Measurements from ENCODE around the gene SMS.

Gene SMS

GRCh38 chrX:21940356-21940829 lies at the start of gene SMS:
SMS (plus strand) TSS chrX:21940709; CDS start chrX:21940825, 116 bp downstream.
- in situ Hi-C loops (cut with MboI; ENCODE audit: low sequenced_read_pairs) = no loop called here

GRCh38 chrX:21905313-21905712 lies 35.2 kb upstream of the SMS start:
- in situ Hi-C loops (cut with MboI; ENCODE audit: low sequenced_read_pairs) = no loop called here

GRCh38 chrX:21905953-21906352 lies 34.6 kb upstream of the SMS start:
- in situ Hi-C loops (cut with MboI; ENCODE audit: low sequenced_read_pairs) = no loop called here

GRCh38 chrX:21907260-21907659 lies 33.2 kb upstream of the SMS start:
- in situ Hi-C loops (cut with MboI; ENCODE audit: low sequenced_read_pairs) = no loop called here

GRCh38 chrX:21911481-21911880 lies 29.0 kb upstream of the SMS start:
- in situ Hi-C loops (cut with MboI; ENCODE audit: low sequenced_read_pairs) = no loop called here

- in situ Hi-C loops (cut with MboI; ENCODE audit: low sequenced_read_pairs) = no loop called here
These were observed 28.3 kb upstream of the SMS start for GRCh38 chrX:21912220-21912619.

GRCh38 chrX:21912989-21913388 lies 27.5 kb upstream of the SMS start:
- in situ Hi-C loops (cut with MboI; ENCODE audit: low sequenced_read_pairs) = no loop called here

GRCh38 chrX:21926116-21926515 lies 14.4 kb upstream of the SMS start:
- in situ Hi-C loops (cut with MboI; ENCODE audit: low sequenced_read_pairs) = no loop called here

GRCh38 chrX:21926527-21927278 lies 13.8 kb upstream of the SMS start:
- in situ Hi-C loops (cut with MboI; ENCODE audit: low sequenced_read_pairs) = no loop called here

- in situ Hi-C loops (cut with MboI; ENCODE audit: low sequenced_read_pairs) = no loop called here
These were observed 11.3 kb upstream of the SMS start for GRCh38 chrX:21929209-21929608.

- in situ Hi-C loops (cut with MboI; ENCODE audit: low sequenced_read_pairs) = no loop called here
These were observed 9.5 kb upstream of the SMS start for GRCh38 chrX:21930986-21931385.

- in situ Hi-C loops (cut with MboI; ENCODE audit: low sequenced_read_pairs) = no loop called here
These were observed 8.1 kb upstream of the SMS start for GRCh38 chrX:21932292-21933002.

- in situ Hi-C loops (cut with MboI; ENCODE audit: low sequenced_read_pairs) = no loop called here
These were observed 7.4 kb upstream of the SMS start for GRCh38 chrX:21933077-21933476.

GRCh38 chrX:21934414-21934813 lies 6.1 kb upstream of the SMS start:
- in situ Hi-C loops (cut with MboI; ENCODE audit: low sequenced_read_pairs) = no loop called here

GRCh38 chrX:21939906-21940305 lies 603 bp upstream of the SMS start:
- in situ Hi-C loops (cut with MboI; ENCODE audit: low sequenced_read_pairs) = no loop called here

- in situ Hi-C loops (cut with MboI; ENCODE audit: low sequenced_read_pairs) = no loop called here
These were observed 3.1 kb downstream of the SMS start for GRCh38 chrX:21943460-21944135.

GRCh38 chrX:21944136-21944615 lies 3.7 kb downstream of the SMS start:
- in situ Hi-C loops (cut with MboI; ENCODE audit: low sequenced_read_pairs) = no loop called here

- in situ Hi-C loops (cut with MboI; ENCODE audit: low sequenced_read_pairs) = no loop called here
These were observed 6.6 kb downstream of the SMS start for GRCh38 chrX:21946925-21947641.

GRCh38 chrX:21947671-21948070 lies 7.2 kb downstream of the SMS start:
- in situ Hi-C loops (cut with MboI; ENCODE audit: low sequenced_read_pairs) = no loop called here

GRCh38 chrX:21948897-21949578 lies 8.5 kb downstream of the SMS start:
- in situ Hi-C loops (cut with MboI; ENCODE audit: low sequenced_read_pairs) = no loop called here

All from HL-60/S4 treated with phorbol 12-myristate 13-acetate at 8.2 ng/mL for 4 days and 3 days (cell line).